GM21447 (cell line): ENCODE data around the gene TIGD2.
"Not testable (repeated sequence)": the region's sequence is repeated elsewhere in the genome, so short reads cannot be mapped to it uniquely, and the experiment has no call there.

ENCODE experiments used
- ATAC-seq: cut with Tn5 transposase; IDR thresholded peaks from one replicate; pipeline ENCODE4 v1.9.1; 2021; ENCODE audit not compliant: unreplicated experiment

Gene TIGD2

GRCh38 chr4:89119166-89119565, 7.8 kb downstream of the TIGD2 start:
- ATAC-seq, result no peak

GRCh38 chr4:89119836-89120235, 8.5 kb downstream of the TIGD2 start:
- ATAC-seq, result no peak

GRCh38 chr4:89121387-89122068, 10.2 kb downstream of the TIGD2 start:
- no peak for ATAC-seq

GRCh38 chr4:89123451-89123851, 12.1 kb downstream of the TIGD2 start:
- ATAC-seq, result no peak

- no peak for ATAC-seq
These were observed 14.8 kb downstream of the TIGD2 start for GRCh38 chr4:89125901-89126782.

- ATAC-seq, result no peak
These were observed 17.8 kb downstream of the TIGD2 start for GRCh38 chr4:89129080-89129640.

GRCh38 chr4:89134775-89135319, 23.5 kb downstream of the TIGD2 start:
- no peak for ATAC-seq

GRCh38 chr4:89136525-89136924, 25.2 kb downstream of the TIGD2 start:
- ATAC-seq, result no peak

- no peak for ATAC-seq
These were observed 25.9 kb downstream of the TIGD2 start for GRCh38 chr4:89137231-89137630.

- no peak for ATAC-seq
These were observed 26.4 kb downstream of the TIGD2 start for GRCh38 chr4:89137695-89138094.

GRCh38 chr4:89140168-89140759, 28.9 kb downstream of the TIGD2 start:
- no peak for ATAC-seq

GRCh38 chr4:89142691-89143669, 31.6 kb downstream of the TIGD2 start:
- peak; percentile 78 for ATAC-seq

- not testable (repeated sequence) for ATAC-seq
These were observed 33.3 kb downstream of the TIGD2 start for GRCh38 chr4:89144652-89145051.

GRCh38 chr4:89146196-89146595, 34.9 kb downstream of the TIGD2 start:
- ATAC-seq, result no peak

GRCh38 chr4:89152972-89153371, 41.6 kb downstream of the TIGD2 start:
- no peak for ATAC-seq

GRCh38 chr4:89156174-89156914, 45.0 kb downstream of the TIGD2 start:
- ATAC-seq, result no peak

- no peak for ATAC-seq
These were observed 46.2 kb downstream of the TIGD2 start for GRCh38 chr4:89157488-89158024.

GRCh38 chr4:89158884-89159503, 47.7 kb downstream of the TIGD2 start:
- ATAC-seq, result no peak

- no peak for ATAC-seq
These were observed 49.5 kb downstream of the TIGD2 start for GRCh38 chr4:89160806-89161205.
